Measurements from ENCODE around the gene PVALB.

Gene PVALB

GRCh38 chr22:36852056-36852973 lies 35.5 kb upstream of the PVALB start:
- POLR2A ChIA-PET = no interaction called here
- Histone ChIP-seq H3K36me3 (ENCODE audit: control insufficient read depth in 2 of 2, insufficient read depth in 1 of 2, low read length in 2 of 2) (no peaks in the 10 kb centered on the region), H3K4me1 (ENCODE audit: control insufficient read depth, insufficient read depth, low read length) (0 out of 2 replicates have a peak, but pooled peaks cover 3% of the 10 kb centered on the region), H3K9me3 (ENCODE audit: control insufficient read depth, insufficient read depth, low read depth, low read length) (no peaks in the 10 kb centered on the region), H3K4me3 (ENCODE audit: low read depth, low read length) (no peak overlapping the region), H3K27ac (ENCODE audit: extremely low read depth, low read depth, low read length) (no peak overlapping the region)
- TF ChIP-seq ZIC2 (tag by site-specific recombination; IDR thresholded peaks at IDR 0.05) (no peak), ZNF157 (tag by site-specific recombination; IDR thresholded peaks at IDR 0.05) (no peak), ZBTB49 (tag by site-specific recombination; IDR thresholded peaks at IDR 0.05; ENCODE audit: low read depth) (no peak), ZNF114 (tag by site-specific recombination; IDR thresholded peaks at IDR 0.05) (no peak), ZNF19 (tag by site-specific recombination; IDR thresholded peaks at IDR 0.05; ENCODE audit: low read depth) (no peak), ZSCAN16 (tag by site-specific recombination; IDR thresholded peaks at IDR 0.05) (no peak), ZNF2 (tag by site-specific recombination; IDR thresholded peaks at IDR 0.05) (no peak), YY1 (tag by site-specific recombination; IDR thresholded peaks at IDR 0.05) (no peak), KLF1 (tag by site-specific recombination; IDR thresholded peaks at IDR 0.05) (no peak), ZNF362 (tag by site-specific recombination; IDR thresholded peaks at IDR 0.05) (no peak), WT1 (tag by site-specific recombination; IDR thresholded peaks at IDR 0.05) (no peak), RBAK (tag by site-specific recombination; IDR thresholded peaks at IDR 0.05) (no peak), ZBTB11 (tag by site-specific recombination; conservative IDR thresholded peaks at IDR 0.05; ENCODE audit: low read depth) (no peak), ZNF530 (tag by site-specific recombination; IDR thresholded peaks at IDR 0.05; ENCODE audit: low read depth) (no peak)
- CTCF ChIA-PET = interaction anchor here (0.6 to 2.3 kb wide), 31 partner anchors 7 to 346 kb away, joined by 3 to 26 read pairs (median 4); partner anchors contain the start of gene NCF4

- Histone ChIP-seq H3K4me1 (ENCODE audit: control insufficient read depth, insufficient read depth, low read length) (no peaks in the 10 kb centered on the region), H3K9me3 (ENCODE audit: control insufficient read depth, insufficient read depth, low read depth, low read length) (no peaks in the 10 kb centered on the region), H3K27ac (ENCODE audit: extremely low read depth, low read depth, low read length) (no peak overlapping the region), H3K4me3 (ENCODE audit: low read depth, low read length) (no peak overlapping the region), H3K36me3 (ENCODE audit: control insufficient read depth in 2 of 2, insufficient read depth in 1 of 2, low read length in 2 of 2) (no peaks in the 10 kb centered on the region)
- CTCF ChIA-PET = interaction anchor here (0.8 kb wide), 1 partner anchor 94 kb away, joined by 3 read pairs; no protein-coding TSS in a partner anchor
- POLR2A ChIA-PET = no interaction called here
- TF ChIP-seq REST (tag by site-specific recombination; IDR thresholded peaks at IDR 0.05) (no peak), YY1 (tag by site-specific recombination; IDR thresholded peaks at IDR 0.05) (no peak), ZNF549 (tag by site-specific recombination; IDR thresholded peaks at IDR 0.05) (no peak), ZBTB6 (tag by site-specific recombination; IDR thresholded peaks at IDR 0.05) (no peak), ZNF600 (tag by site-specific recombination; IDR thresholded peaks at IDR 0.05) (no peak), ZNF26 (tag by site-specific recombination; IDR thresholded peaks at IDR 0.05) (no peak), KLF16 (tag by site-specific recombination; IDR thresholded peaks at IDR 0.05) (no peak)
These were observed 33.8 kb upstream of the PVALB start for GRCh38 chr22:36850682-36851081.

All from HEK293 (cell line).